Effector memory CD8-positive, alpha-beta T cell (primary cell): ENCODE data around the gene RPL11.
"Not testable (repeated sequence)": the region's sequence is repeated elsewhere in the genome, so short reads cannot be mapped to it uniquely, and the experiment has no call there.

Experiments
- ATAC-seq: fragments of 150-1000 bp; cut with Tn5 transposase; replicated peaks from 2 replicates; pipeline ENCODE4 v1.10.0; 2021; ENCODE audit warnings: mild to moderate bottlenecking, moderate library complexity
- DNase-seq, 3 experiments: peaks; one replicate each; pipeline ENCODE4 v3.0.0; 2021
- H3K27ac Mint-ChIP-seq, 2 donors: one replicate each; pipeline ENCODE4 v1.8.0; 2022; ENCODE audit warnings: mild to moderate bottlenecking in 2 of 2, mixed read lengths in 2 of 2, moderate library complexity in 2 of 2
- H3K27me3 Mint-ChIP-seq, 2 donors: one replicate each; pipeline ENCODE4 v1.8.0; 2022; ENCODE audit warnings: mixed read lengths in 2 of 2
- H3K36me3 Mint-ChIP-seq: one replicate; pipeline ENCODE4 v1.8.0; 2022; ENCODE audit warnings: mild to moderate bottlenecking, moderate library complexity, mixed read lengths; ENCODE audit not compliant: insufficient read depth
- H3K4me1 Mint-ChIP-seq, 2 donors: one replicate each; pipeline ENCODE4 v1.8.0; 2022; ENCODE audit warnings: low read depth in 2 of 2, mixed read lengths in 2 of 2
- H3K4me3 Mint-ChIP-seq, 2 donors: one replicate each; pipeline ENCODE4 v1.8.0; 2022; ENCODE audit warnings: mild to moderate bottlenecking in 2 of 2, mixed read lengths in 2 of 2, moderate library complexity in 2 of 2
- H3K9me3 Mint-ChIP-seq, 2 donors: one replicate each; pipeline ENCODE4 v1.8.0; 2022; ENCODE audit warnings: mixed read lengths in 2 of 2

Gene RPL11

GRCh38 chr1:23722652-23723051 is 31.0 kb downstream of the RPL11 start:
- H3K36me3 Mint-ChIP-seq: no peaks in the 10 kb centered on the region
- no peak for ATAC-seq
- H3K27ac Mint-ChIP-seq: no peak overlapping the region
- no peak overlapping the region for H3K4me3 Mint-ChIP-seq
- DNase-seq: no peak
- no peaks in the 10 kb centered on the region for H3K9me3 Mint-ChIP-seq
- peaks cover 9 to 12% of the 10 kb centered on the region in 2 donors for H3K4me1 Mint-ChIP-seq
- no peaks in the 10 kb centered on the region for H3K27me3 Mint-ChIP-seq

GRCh38 chr1:23726686-23727085 is 35.1 kb downstream of the RPL11 start:
- ATAC-seq: no peak
- Mint-ChIP-seq H3K4me3 (no peak overlapping the region), H3K36me3 (peaks cover 5% of the 10 kb centered on the region), H3K27me3 (no peaks in the 10 kb centered on the region), H3K4me1 (peaks cover 3 to 7% of the 10 kb centered on the region in 2 donors), H3K9me3 (no peaks in the 10 kb centered on the region), H3K27ac (no peak overlapping the region)
- DNase-seq: no peak

GRCh38 chr1:23727362-23727811 is 35.8 kb downstream of the RPL11 start:
- Mint-ChIP-seq H3K27me3 (no peaks in the 10 kb centered on the region), H3K4me3 (no peak overlapping the region), H3K27ac (no peak overlapping the region), H3K36me3 (peaks cover 5% of the 10 kb centered on the region), H3K4me1 (peaks cover 3 to 7% of the 10 kb centered on the region in 2 donors), H3K9me3 (no peaks in the 10 kb centered on the region)
- DNase-seq: no peak
- ATAC-seq: no peak

GRCh38 chr1:23732363-23733224 is 41.0 kb downstream of the RPL11 start:
- ATAC-seq (no peak), DNase-seq (no peak)
- H3K36me3 Mint-ChIP-seq: peaks cover 5% of the 10 kb centered on the region
- H3K9me3 Mint-ChIP-seq: no peaks in the 10 kb centered on the region
- H3K4me3 Mint-ChIP-seq: no peak overlapping the region
- H3K27me3 Mint-ChIP-seq: no peaks in the 10 kb centered on the region
- H3K4me1 Mint-ChIP-seq: peaks cover 0 to 3% of the 10 kb centered on the region in 2 donors
- H3K27ac Mint-ChIP-seq: no peak overlapping the region

- not testable (repeated sequence) for H3K27ac Mint-ChIP-seq, H3K9me3 Mint-ChIP-seq, H3K4me3 Mint-ChIP-seq, H3K27me3 Mint-ChIP-seq, DNase-seq, H3K36me3 Mint-ChIP-seq, H3K4me1 Mint-ChIP-seq, ATAC-seq
Measured at GRCh38 chr1:23733281-23733680, 41.7 kb downstream of the RPL11 start.

GRCh38 chr1:23736437-23737134 is 45.0 kb downstream of the RPL11 start:
- H3K27ac Mint-ChIP-seq: no peak overlapping the region
- no peaks in the 10 kb centered on the region for H3K36me3 Mint-ChIP-seq
- no peak for ATAC-seq
- H3K4me1 Mint-ChIP-seq: no peaks in the 10 kb centered on the region
- no peak overlapping the region for H3K4me3 Mint-ChIP-seq
- no peak for DNase-seq
- no peaks in the 10 kb centered on the region for H3K9me3 Mint-ChIP-seq
- H3K27me3 Mint-ChIP-seq: no peaks in the 10 kb centered on the region

GRCh38 chr1:23741609-23742008 is 50.0 kb downstream of the RPL11 start:
- ATAC-seq: no peak
- H3K36me3 Mint-ChIP-seq: peaks cover 24% of the 10 kb centered on the region

GRCh38 chr1:23742670-23743286 is 51.2 kb downstream of the RPL11 start:
- Mint-ChIP-seq H3K36me3 (peaks cover 27% of the 10 kb centered on the region), H3K4me3 (peak overlapping the region; percentile 91 to 93), H3K4me1 (peaks cover 24 to 37% of the 10 kb centered on the region in 2 donors), H3K27me3 (no peaks in the 10 kb centered on the region), H3K9me3 (no peaks in the 10 kb centered on the region), H3K27ac (peak overlapping the region; percentile 83 to 97)
- DNase-seq (peak in 1 of 3 experiments; percentile 3), ATAC-seq (peak; percentile 31)

More at GRCh38 chr1:23741609-23742008, 50.0 kb downstream of the RPL11 start:
- H3K27me3 Mint-ChIP-seq: no peaks in the 10 kb centered on the region
- peak overlapping the region in 1 of 2 donors; percentile 83 for H3K27ac Mint-ChIP-seq
- peaks cover 18 to 28% of the 10 kb centered on the region in 2 donors for H3K4me1 Mint-ChIP-seq
- H3K9me3 Mint-ChIP-seq: no peaks in the 10 kb centered on the region
- peak overlapping the region; percentile 91 to 93 for H3K4me3 Mint-ChIP-seq
- no peak for DNase-seq

- DNase-seq (peak; percentile 65 to 68 (median 65)), ATAC-seq (peak; percentile 94)
- peaks cover 27% of the 10 kb centered on the region for H3K36me3 Mint-ChIP-seq
- H3K27ac Mint-ChIP-seq: peak within 1 kb of the TSS; percentile 84 to 97
- no peaks in the 10 kb centered on the region for H3K9me3 Mint-ChIP-seq
- no peaks in the 10 kb centered on the region for H3K27me3 Mint-ChIP-seq
- H3K4me3 Mint-ChIP-seq: peak within 1 kb of the TSS; percentile 91 to 93
- peaks cover 28 to 37% of the 10 kb centered on the region in 2 donors for H3K4me1 Mint-ChIP-seq
Measured at GRCh38 chr1:23743287-23744152, 51.9 kb downstream of the RPL11 start, which contains the start of gene ELOA. Gene ELOA, plus strand, starts transcription at chr1:23743471. Its CDS starts 33 bp downstream, at chr1:23743504.

- H3K4me1 Mint-ChIP-seq: peaks cover 32 to 37% of the 10 kb centered on the region in 2 donors
Measured at GRCh38 chr1:23745515-23745914, 53.9 kb downstream of the RPL11 start.

More at GRCh38 chr1:23745515-23745914, 53.9 kb downstream of the RPL11 start:
- peak overlapping the region; percentile 62 to 84 for H3K27ac Mint-ChIP-seq
- H3K36me3 Mint-ChIP-seq: peaks cover 38% of the 10 kb centered on the region
- DNase-seq: no peak
- no peaks in the 10 kb centered on the region for H3K27me3 Mint-ChIP-seq
- peak overlapping the region; percentile 86 to 90 for H3K4me3 Mint-ChIP-seq
- H3K9me3 Mint-ChIP-seq: no peaks in the 10 kb centered on the region
- no peak for ATAC-seq
